GM12878 (cell line): ENCODE measurements around the gene MFSD11. TPM values are rescaled to one million over a fixed set of nuclear protein-coding genes. Genes with fewer than 3 reads are reported as not detected.
A peak's percentile ranks its signal among the peaks of the same experiment; 100 is the strongest.

Source experiments
- ATAC-seq: fragments of 200-7000 bp; cut with Tn5 transposase; 3 replicates; pipeline ENCODE4 v1.9.1; 2020; ENCODE audit warnings: mild to moderate bottlenecking, moderate library complexity
- BruUV-seq: library from RNA; stranded (reverse); fragments of 400-500 nt; replicated peaks from 2 replicates; lab custom pipeline; 2021; lab: Mats Ljungman, UMichigan
- CTCF ChIA-PET: fragments of 300-600 bp; sonication (Branson Sonifier 250); formaldehyde crosslinking; extraction: SDS; loops from one replicate; lab custom pipeline; 2021; ENCODE audit warnings: inconsistent platforms; lab: Yijun Ruan, JAX
- POLR2A ChIA-PET: fragments of 350-600 bp; formaldehyde crosslinking; extraction: SDS; loops from one replicate; lab custom pipeline; 2021; ENCODE audit warnings: inconsistent platforms; lab: Charles Lee
- RAD21 ChIA-PET: fragments of 300-600 bp; sonication (Branson Sonifier 250); formaldehyde crosslinking; loops from one replicate; lab custom pipeline; 2023; ENCODE audit warnings: antibody characterized with exemption; ENCODE audit not compliant: unreplicated experiment; lab: Charles Lee
- SMC1A ChIA-PET: fragments of 300-600 bp; sonication (Branson Sonifier 250); formaldehyde crosslinking; loops from one replicate; lab custom pipeline; 2023; ENCODE audit not compliant: unreplicated experiment, uncharacterized antibody; lab: Charles Lee
- DNase-seq: peaks from one replicate; pipeline ENCODE4 v3.0.0-alpha.2; 2011; ENCODE audit warnings: low read depth, low spot score
- FAIRE-seq: peaks from 3 replicates; lab custom pipeline; 2011; peaks lifted over from hg19 to GRCh38; lab: Jason Lieb, UNC
- H2AFZ ChIP-seq: 2 replicates; pipeline ENCODE4 v1.6.0; 2011; ENCODE audit warnings: low read depth, low read length, control low read depth; ENCODE audit not compliant: control insufficient read depth
- H3K27ac ChIP-seq: 2 replicates; pipeline ENCODE4 v1.5.1; 2011; ENCODE audit warnings: control low read depth; ENCODE audit not compliant: control insufficient read depth, insufficient read depth
- H3K27me3 ChIP-seq, 2 experiments: replicated peaks in 1 of 2; 2 replicates each; pipeline versions ENCODE4 v1.6.0 to v1.6.1; 2011; ENCODE audit warnings: low read length in 1 of 2; ENCODE audit not compliant: control insufficient read depth in 2 of 2, insufficient read depth in 2 of 2
- H3K36me3 ChIP-seq, 2 experiments: 2 replicates each; pipeline ENCODE4 v1.5.1; 2011; ENCODE audit warnings: low read length in 1 of 2; ENCODE audit not compliant: control insufficient read depth in 2 of 2, insufficient read depth in 2 of 2
- H3K4me1 ChIP-seq: 2 replicates; pipeline ENCODE4 v1.6.1; 2011; ENCODE audit warnings: mild to moderate bottlenecking, low read length, moderate library complexity, mixed read lengths; ENCODE audit not compliant: control insufficient read depth, insufficient read depth
- H3K4me2 ChIP-seq: 2 replicates; pipeline ENCODE4 v1.6.0; 2011; ENCODE audit warnings: control low read depth; ENCODE audit not compliant: control insufficient read depth, insufficient read depth
- H3K4me3 ChIP-seq: fragments of 200-600 bp; sonication (generic); 2 replicates; pipeline ENCODE4 v1.5.1; 2016
- H3K79me2 ChIP-seq: 2 replicates; pipeline ENCODE4 v1.6.0; 2011; ENCODE audit warnings: low read length; ENCODE audit not compliant: control insufficient read depth, insufficient read depth
- H3K9ac ChIP-seq: 2 replicates; pipeline ENCODE4 v1.8.0; 2011; ENCODE audit warnings: low read length, control low read depth, mixed read lengths; ENCODE audit not compliant: control insufficient read depth, insufficient read depth
- H3K9me3 ChIP-seq: replicated peaks from 3 replicates; pipeline ENCODE4 v1.5.1; 2011; ENCODE audit warnings: mild to moderate bottlenecking, low read length; ENCODE audit not compliant: control insufficient read depth, insufficient read depth
- H4K20me1 ChIP-seq: 2 replicates; pipeline ENCODE4 v1.6.0; 2011; ENCODE audit not compliant: control insufficient read depth, insufficient read depth
- CEBPZ ChIP-seq: fragments of 150-350 bp; IDR thresholded peaks from 2 replicates; pipeline ENCODE4 v1.6.1; 2016; ENCODE audit warnings: low read depth, low read length
- E2F8 ChIP-seq: fragments of 450-650 bp; IDR thresholded peaks from 2 replicates; pipeline ENCODE4 v1.6.1; 2018; ENCODE audit warnings: mild to moderate bottlenecking, low read depth, moderate library complexity; ENCODE audit not compliant: partially characterized antibody
- E4F1 ChIP-seq: fragments of 450-650 bp; IDR thresholded peaks from 2 replicates; pipeline ENCODE4 v1.6.1; 2018; ENCODE audit warnings: borderline replicate concordance, mild to moderate bottlenecking; ENCODE audit not compliant: partially characterized antibody
- ESRRA ChIP-seq: IDR thresholded peaks from 2 replicates; pipeline ENCODE4 v1.6.1; 2012; ENCODE audit warnings: mild to moderate bottlenecking, low read length, improper control_type of control experiment
- ETV6 ChIP-seq, 2 experiments: fragments of 450-650 bp in 1 of 2; IDR thresholded peaks in 1 of 2; conservative IDR thresholded peaks in 1 of 2; 2 replicates each; pipeline ENCODE4 v1.6.1; 2014; ENCODE audit warnings: antibody characterized with exemption in 1 of 2, borderline replicate concordance in 1 of 2, low read depth in 1 of 2, mild to moderate bottlenecking in 1 of 2, moderate library complexity in 1 of 2
- KLF5 ChIP-seq: fragments of 450-650 bp; IDR thresholded peaks from 2 replicates; pipeline ENCODE4 v1.6.1; 2014; ENCODE audit warnings: mild to moderate bottlenecking; ENCODE audit not compliant: partially characterized antibody
- MTA2 ChIP-seq: fragments of 450-650 bp; IDR thresholded peaks from 2 replicates; pipeline ENCODE4 v1.6.1; 2016; ENCODE audit warnings: low read depth, mild to moderate bottlenecking, moderate library complexity
- MYB ChIP-seq: fragments of 150-350 bp; IDR thresholded peaks from 2 replicates; pipeline ENCODE4 v1.6.1; 2014; ENCODE audit warnings: mild to moderate bottlenecking, low read depth, low read length, borderline replicate concordance
- NFIC ChIP-seq: IDR thresholded peaks from 2 replicates; pipeline ENCODE4 v1.6.1; 2012; ENCODE audit warnings: low read depth, mild to moderate bottlenecking, inconsistent platforms, low read length, moderate library complexity
- POLR2A ChIP-seq: IDR thresholded peaks from 2 replicates; pipeline ENCODE4 v1.6.1; 2011; ENCODE audit warnings: low read depth, mild to moderate bottlenecking, low read length
- POLR2AphosphoS5 ChIP-seq: IDR thresholded peaks from 2 replicates; pipeline ENCODE4 v1.6.1; 2011; ENCODE audit warnings: mild to moderate bottlenecking, low read length, inconsistent platforms
- RAD51 ChIP-seq: fragments of 450-650 bp; IDR thresholded peaks from 2 replicates; pipeline ENCODE4 v1.6.1; 2016; ENCODE audit warnings: moderate library complexity, mild to moderate bottlenecking, inconsistent platforms
- RBBP5 ChIP-seq: fragments of 200-600 bp; sonication (generic); conservative IDR thresholded peaks from 2 replicates; pipeline ENCODE4 v1.6.1; 2016
- SMC3 ChIP-seq: IDR thresholded peaks from 2 replicates; pipeline ENCODE4 v1.6.1; 2011; ENCODE audit warnings: low read length, improper control_type of control experiment, borderline replicate concordance
- WGBS: methylation state at CpG from one replicate; pipeline ENCODE4 v1.1.6; 2016; ENCODE audit warnings: low lambda C conversion rate; ENCODE audit not compliant: insufficient replicate concordance, insufficient coverage; ENCODE audit errors: missing lambda C conversion rate; 5-methylcytosine and 5-hydroxymethylcytosine counted together
- in situ Hi-C: fragments of 300-500 bp; cut with MboI; formaldehyde crosslinking; loops from 9 replicates; pipeline ENCODE4 v1.14.3; 2018; ENCODE audit warnings: mixed read lengths
- intact Hi-C: fragments of 100-400 bp; cut with micrococcal nuclease; formaldehyde crosslinking; loops from one replicate; pipeline ENCODE4 v1.14.2; 2022; ENCODE audit not compliant: unreplicated experiment
- polyA plus RNA-seq, 11 experiments: library from polyadenylated mRNA; depleted of rRNA in 4 of 11; unstranded in 6 of 11; stranded (reverse) in 5 of 11; fragments of >200 nt; fragmentation: Nextera tagmentation in 4 of 11; fragmentation: Illumina TruSeq in 1 of 11; extraction: Ambion mirVana in 4 of 11; extraction: Trizol in 1 of 11; gene quantifications; 1 replicate in 1 of 11; 2 replicates in 10 of 11; pipeline versions ENCODE4 v1.2.1 to v1.2.3, GENCODE V29; 2011 to 2016; ENCODE audit warnings: inconsistent platforms in 2 of 11, missing spikeins in 2 of 11, low read depth in 1 of 11
- total RNA-seq, 4 experiments: library from RNA; depleted of rRNA in 3 of 4; stranded (reverse); fragments of >200 nt in 3 of 4; fragmentation: Illumina TruSeq in 1 of 4; extraction: Trizol in 1 of 4; gene quantifications; 2 replicates each; pipeline versions ENCODE4 v1.2.1 to v1.2.3, GENCODE V29; 2013 to 2021
- TF ChIP-seq, protein P1 (sequence below): fragments of 450-650 bp; IDR thresholded peaks from 2 replicates; pipeline ENCODE4 v1.6.1; 2016; ENCODE audit warnings: mild to moderate bottlenecking

Gene MFSD11
- total and polyA plus RNA-seq, 10 of the 15 experiments (the other 5 are each of a cell fraction or from before 2014, with no cell fraction given), result 11.0 to 19.4 (median 15.5) TPM

GRCh38 chr17:76824093-76824492 lies 86.2 kb downstream of the MFSD11 start:
- Histone ChIP-seq H3K27ac (no peak overlapping the region), H3K4me3 (no peak overlapping the region), H4K20me1 (no peaks in the 10 kb centered on the region), H3K36me3 (no peaks in the 10 kb centered on the region), H3K9ac (no peak overlapping the region), H3K4me2 (no peak overlapping the region), H3K4me1 (no peaks in the 10 kb centered on the region), H2AFZ (no peak overlapping the region), H3K9me3 (no peaks in the 10 kb centered on the region), H3K79me2 (no peaks in the 10 kb centered on the region), H3K27me3 (no peaks in the 10 kb centered on the region; a peak in 2 of 4 replicates)
- 19% methylated on average over 12 of the region's 12 CpGs for WGBS
- POLR2A ChIA-PET, result no interaction called here
- DNase-seq (no peak), FAIRE-seq (no peak), ATAC-seq (peak; percentile 94)
- SMC1A ChIA-PET, result interaction anchor here (0.9 to 1.8 kb wide), 2 partner anchors 15 to 89 kb away, joined by 3 to 6 read pairs; no protein-coding TSS in a partner anchor
- CTCF ChIA-PET, result interaction anchor here (0.8 to 2.1 kb wide), 3 partner anchors 9 to 81 kb away, joined by 3 to 5 read pairs (median 3); no protein-coding TSS in a partner anchor
- RAD21 ChIA-PET, result interaction anchor here (0.6 kb wide), 1 partner anchor 75 kb away, joined by 4 read pairs; no protein-coding TSS in a partner anchor
- BruUV-seq, result no TSS peak
- in situ Hi-C loops, result no loop called here
- intact Hi-C loops, result no loop called here
- TF ChIP-seq POLR2AphosphoS5 (no peak), CEBPZ (no peak), KLF5 (no peak), ETV6 (conservative IDR thresholded peaks at IDR 0.05 in 1 of 2, IDR thresholded peaks at IDR 0.05 in 1 of 2; ENCODE audit: borderline replicate concordance in 1 of 2, low read depth in 1 of 2) (no peak), MTA2 (peak; percentile 49; the same call in 1 of the 2 replicates), E2F8 (no peak), SMC3 (no peak), RAD51 (no peak), ESRRA (no peak), RBBP5 (no peak), NFIC (no peak), E4F1 (no peak), MYB (no peak), POLR2A (no peak)
- TF ChIP-seq, protein P1, sequence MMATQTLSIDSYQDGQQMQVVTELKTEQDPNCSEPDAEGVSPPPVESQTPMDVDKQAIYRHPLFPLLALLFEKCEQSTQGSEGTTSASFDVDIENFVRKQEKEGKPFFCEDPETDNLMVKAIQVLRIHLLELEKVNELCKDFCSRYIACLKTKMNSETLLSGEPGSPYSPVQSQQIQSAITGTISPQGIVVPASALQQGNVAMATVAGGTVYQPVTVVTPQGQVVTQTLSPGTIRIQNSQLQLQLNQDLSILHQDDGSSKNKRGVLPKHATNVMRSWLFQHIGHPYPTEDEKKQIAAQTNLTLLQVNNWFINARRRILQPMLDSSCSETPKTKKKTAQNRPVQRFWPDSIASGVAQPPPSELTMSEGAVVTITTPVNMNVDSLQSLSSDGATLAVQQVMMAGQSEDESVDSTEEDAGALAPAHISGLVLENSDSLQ, result peak; percentile 62; the same call in 1 of the 2 replicates
